Measurements from ENCODE around the gene TMEM109.

The TMEM109 gene

DNA sequence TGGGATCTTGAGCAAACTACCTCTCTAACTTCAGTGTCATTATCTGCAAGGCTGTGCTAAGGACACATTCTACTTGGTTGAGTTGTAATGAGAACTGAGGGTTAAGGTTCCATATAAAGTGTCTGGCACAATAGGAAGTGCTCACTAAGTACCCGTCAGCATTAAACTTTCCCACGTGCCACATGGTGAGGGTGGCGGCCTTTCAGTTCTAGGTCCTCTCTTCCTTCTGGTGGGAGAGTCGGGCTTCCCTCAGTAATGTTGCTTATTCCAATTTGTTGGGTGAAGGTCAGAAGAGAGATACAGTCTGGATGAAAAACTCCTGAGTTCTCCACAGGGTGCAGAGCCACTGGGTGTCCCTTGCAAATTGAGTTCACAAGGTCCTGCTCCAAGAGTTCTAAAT, 52.9 kb downstream of the TMEM109 start:
- TF ChIP-seq CTCF (conservative IDR thresholded peaks at IDR 0.05; ENCODE audit: low read depth) = no peak
- ChIA-PET CTCF (no interaction called here), POLR2A (ENCODE audit: low non-redundant PET) (no interaction called here)
- no peak overlapping the region for H3K27ac ChIP-seq
- DNase-seq (ENCODE audit: low spot score) = no peak

GRCh38 chr11:60968223-60968622, 54.3 kb downstream of the TMEM109 start:
- ChIA-PET POLR2A (ENCODE audit: low non-redundant PET) (no interaction called here), CTCF (no interaction called here)
- TF ChIP-seq CTCF (conservative IDR thresholded peaks at IDR 0.05; ENCODE audit: low read depth) = no peak
- no peak for DNase-seq (ENCODE audit: low spot score)
- H3K27ac ChIP-seq = no peak overlapping the region

GRCh38 chr11:60970369-60970774, 56.4 kb downstream of the TMEM109 start:
- no peak overlapping the region for H3K27ac ChIP-seq
- peak; percentile 69 for TF ChIP-seq CTCF (conservative IDR thresholded peaks at IDR 0.05; ENCODE audit: low read depth)
- ChIA-PET CTCF (interaction anchor here (0.5 to 1.2 kb wide), 3 partner anchors 15 to 169 kb away, joined by 4 read pairs; no protein-coding TSS in a partner anchor), POLR2A (ENCODE audit: low non-redundant PET) (no interaction called here)
- peak; percentile 49 for DNase-seq (ENCODE audit: low spot score)

DNA sequence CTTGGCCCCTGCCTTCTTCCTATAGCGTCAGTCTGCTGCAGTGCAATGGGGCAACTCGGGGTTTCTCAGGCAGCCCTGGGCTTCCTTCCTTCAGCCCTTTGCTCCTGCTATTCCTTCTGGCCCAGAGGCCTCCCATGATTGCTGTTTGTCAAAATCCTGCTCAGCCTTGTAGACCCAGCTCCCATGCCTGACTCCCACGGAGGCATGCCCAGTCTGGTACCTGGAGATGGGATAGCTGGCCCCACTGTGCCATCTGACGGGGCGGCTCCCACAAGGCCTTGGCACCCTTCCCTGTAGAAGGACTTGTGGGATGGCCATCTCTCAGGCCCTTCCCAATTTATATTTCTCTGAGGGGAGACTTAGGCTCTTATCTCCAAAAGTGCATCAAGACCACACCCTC, 56.9 kb downstream of the TMEM109 start:
- H3K27ac ChIP-seq = no peak overlapping the region
- POLR2A ChIA-PET (ENCODE audit: low non-redundant PET) = no interaction called here
- CTCF ChIA-PET = interaction anchor here (0.5 to 0.6 kb wide), 3 partner anchors 23 to 169 kb away, joined by 3 to 5 read pairs (median 4); no protein-coding TSS in a partner anchor
- TF ChIP-seq CTCF (conservative IDR thresholded peaks at IDR 0.05; ENCODE audit: low read depth) = no peak
- no peak for DNase-seq (ENCODE audit: low spot score)

DNA sequence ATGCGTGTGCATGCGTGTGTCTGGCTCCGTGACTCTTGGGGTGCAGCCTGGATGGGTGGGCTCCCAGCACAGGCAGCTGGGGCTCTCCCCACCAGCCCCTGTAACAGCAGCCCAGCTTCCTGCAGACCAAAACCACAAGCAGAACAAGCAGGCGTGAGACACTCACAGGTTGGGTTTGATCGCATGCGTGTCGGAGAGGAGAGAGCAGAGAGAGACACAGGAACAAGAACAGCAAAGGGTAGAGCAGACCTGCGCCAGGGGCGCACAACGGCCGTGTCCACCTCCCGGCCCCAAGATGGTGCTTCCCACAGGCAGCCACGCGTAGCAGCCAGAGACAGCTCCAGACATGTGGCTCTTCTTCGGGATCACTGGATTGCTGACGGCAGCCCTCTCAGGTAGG, 57.6 kb downstream of the TMEM109 start, which contains the start of gene CD6:
Gene CD6, plus strand, starts transcription at position 161 of the 400 bp plus-strand sequence. Its CDS starts 186 bp downstream, at position 347.
- no peak within 1 kb of the TSS for H3K27ac ChIP-seq
- POLR2A ChIA-PET (ENCODE audit: low non-redundant PET) = no interaction called here
- no peak for DNase-seq (ENCODE audit: low spot score)
- CTCF ChIA-PET = interaction anchor here (0.6 kb wide), 3 partner anchors 24 to 118 kb away, joined by 3 to 5 read pairs (median 3); no protein-coding TSS in a partner anchor
- no peak for TF ChIP-seq CTCF (conservative IDR thresholded peaks at IDR 0.05; ENCODE audit: low read depth)

- DNase-seq (ENCODE audit: low spot score) = no peak
- POLR2A ChIA-PET (ENCODE audit: low non-redundant PET) = no interaction called here
- no peak overlapping the region for H3K27ac ChIP-seq
These were observed 58.4 kb downstream of the TMEM109 start for GRCh38 chr11:60972182-60973030.

More at GRCh38 chr11:60972182-60973030, 58.4 kb downstream of the TMEM109 start:
- TF ChIP-seq CTCF (conservative IDR thresholded peaks at IDR 0.05; ENCODE audit: low read depth) = no peak
- CTCF ChIA-PET = interaction anchor here (0.5 to 0.6 kb wide), 2 partner anchors 10 to 25 kb away, joined by 3 read pairs; no protein-coding TSS in a partner anchor

Data from RWPE1 (cell line).